Renal cortical epithelial cell (primary cell): ENCODE data around the gene MT1HL1. TPM values are rescaled to one million over a fixed set of nuclear protein-coding genes. Genes with fewer than 3 reads are reported as not detected.
"Not testable (repeated sequence)": the region's sequence is repeated elsewhere in the genome, so short reads cannot be mapped to it uniquely, and the experiment has no call there.

Experiments used
- DNase-seq: peaks from one replicate; pipeline ENCODE4 v3.0.0-alpha.2; 2011; ENCODE audit warnings: low read depth
- total RNA-seq: library from RNA; depleted of rRNA; stranded (reverse); fragments of >200 nt; gene quantifications from 2 replicates; pipeline ENCODE4 v1.2.3, GENCODE V29; 2014

MT1HL1 gene
- total RNA-seq, 1 donor from 2014 or later: not detected

DNA sequence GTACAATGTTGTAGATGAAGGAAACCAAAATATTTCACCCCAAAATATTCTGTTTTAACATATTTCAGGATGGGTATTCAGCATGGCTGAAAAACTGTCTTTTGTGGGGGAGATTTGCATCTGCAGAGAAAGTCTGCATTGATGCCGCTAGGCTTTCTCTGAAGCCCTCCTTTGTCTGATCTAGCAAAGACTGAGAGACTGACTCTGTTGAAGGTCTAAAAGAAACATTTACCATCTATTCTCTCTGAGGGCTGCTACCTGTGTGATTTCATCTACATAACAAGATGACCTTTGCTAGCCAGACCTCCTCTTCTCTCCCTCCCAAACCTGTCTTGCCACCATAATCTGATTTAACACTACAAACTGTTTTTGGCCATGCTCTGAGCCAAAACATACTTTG lies 12.4 kb upstream of the MT1HL1 start:
- DNase-seq: no peak

DNA sequence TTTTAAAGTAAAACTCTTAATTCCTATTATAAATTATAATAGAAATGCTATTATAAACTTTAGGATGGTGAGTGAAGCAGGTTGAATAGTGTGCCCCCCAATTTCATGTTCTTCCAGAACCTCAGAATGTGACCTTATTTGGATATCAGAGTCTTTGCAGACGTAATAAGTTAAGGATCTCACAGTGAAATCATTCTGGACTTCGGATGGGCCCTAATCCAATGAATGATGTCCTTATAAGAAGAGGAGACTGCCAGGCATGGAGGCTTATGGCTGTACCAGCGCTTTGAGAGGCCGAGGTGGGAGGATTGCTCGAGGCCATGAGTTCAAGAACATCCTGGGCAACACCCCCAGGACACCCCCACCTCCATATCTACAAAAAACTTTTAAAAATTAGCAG lies 9.4 kb upstream of the MT1HL1 start:
- peak; percentile 44 for DNase-seq

DNA sequence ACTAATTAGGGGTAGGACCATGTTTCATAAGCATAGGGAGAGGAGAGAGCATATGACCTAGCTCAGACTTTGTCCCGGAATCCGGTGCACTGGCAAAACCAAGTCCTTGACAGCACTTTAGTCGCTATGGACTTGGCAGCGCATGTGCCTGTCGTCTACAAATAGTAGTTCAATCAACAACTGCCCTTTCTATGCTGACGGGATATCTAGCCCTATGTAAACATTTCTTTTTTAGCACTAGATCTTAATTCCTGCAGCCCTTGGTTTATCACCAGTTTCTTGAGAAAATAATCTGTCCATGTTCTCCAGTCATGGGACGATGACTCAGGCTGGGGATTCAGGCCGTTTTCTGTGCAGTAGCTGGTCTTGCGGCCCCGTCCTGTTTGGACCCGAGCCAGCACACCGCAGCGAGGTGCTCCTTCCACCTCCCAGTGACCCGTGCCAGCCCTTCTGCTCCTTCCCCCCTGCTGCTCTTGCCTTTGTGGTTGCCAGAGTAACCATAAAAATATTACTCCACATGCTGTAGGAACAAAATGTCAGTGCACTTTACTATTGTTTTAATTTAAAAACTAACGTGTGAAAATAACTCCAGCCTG lies 8.6 kb upstream of the MT1HL1 start:
- DNase-seq: peak; percentile 96

DNA sequence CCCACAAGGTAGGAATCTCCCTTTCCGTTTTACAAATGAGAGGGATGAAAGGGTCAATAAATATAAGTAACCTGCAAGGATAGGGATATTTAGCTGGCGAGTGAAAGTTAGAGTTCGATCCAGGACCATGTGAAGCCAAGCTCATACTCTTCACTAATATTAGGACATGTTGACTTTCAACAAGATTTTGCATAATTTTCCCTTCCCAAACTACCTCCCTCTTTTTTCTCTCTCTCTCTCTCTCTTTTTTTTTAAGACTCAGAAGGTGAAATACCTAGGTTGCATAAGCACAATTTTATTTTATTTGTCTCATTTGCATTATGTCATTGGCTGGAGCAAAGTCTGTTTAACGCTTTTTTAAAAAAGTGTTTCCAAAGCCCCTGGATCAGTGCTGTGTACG lies 8.1 kb upstream of the MT1HL1 start:
- no peak for DNase-seq

DNA sequence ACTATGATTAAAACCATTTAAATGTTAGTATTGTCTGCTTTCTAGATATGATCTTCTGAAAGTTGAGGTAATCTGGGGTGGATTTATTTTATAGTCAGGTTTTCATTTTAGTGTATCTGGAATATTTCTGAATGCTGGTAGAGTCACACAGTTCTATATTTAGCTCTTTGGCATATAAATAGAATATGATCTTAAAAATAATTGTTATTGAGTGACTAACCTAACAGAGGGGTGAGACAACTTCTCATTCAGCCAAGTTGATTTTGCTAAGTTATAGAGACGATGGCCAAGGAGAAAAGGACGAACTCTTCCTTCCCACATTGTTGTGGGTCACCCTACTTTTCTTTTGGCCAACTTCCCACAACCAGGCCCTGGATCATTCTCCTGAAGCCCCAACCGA lies 7.2 kb upstream of the MT1HL1 start:
- no peak for DNase-seq

DNA sequence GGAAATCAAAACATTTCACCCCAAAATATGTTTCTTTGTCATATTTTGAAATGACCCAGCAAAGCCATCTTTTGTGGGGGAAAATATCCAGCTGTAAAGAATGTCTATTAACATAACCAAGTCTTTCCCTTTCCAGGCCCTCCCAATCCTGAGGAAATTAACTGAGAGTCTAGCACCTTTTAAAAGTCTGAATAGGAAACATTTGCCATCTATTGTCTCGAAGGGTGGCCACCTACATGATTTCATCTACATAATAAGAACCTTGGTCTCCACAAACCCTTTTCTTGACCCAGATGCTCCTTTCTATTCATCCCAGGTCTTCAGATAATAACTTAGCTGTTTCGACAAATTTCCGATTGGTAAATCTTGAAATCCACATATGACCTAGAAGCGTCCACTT lies 5.4 kb upstream of the MT1HL1 start:
- no peak for DNase-seq

DNA sequence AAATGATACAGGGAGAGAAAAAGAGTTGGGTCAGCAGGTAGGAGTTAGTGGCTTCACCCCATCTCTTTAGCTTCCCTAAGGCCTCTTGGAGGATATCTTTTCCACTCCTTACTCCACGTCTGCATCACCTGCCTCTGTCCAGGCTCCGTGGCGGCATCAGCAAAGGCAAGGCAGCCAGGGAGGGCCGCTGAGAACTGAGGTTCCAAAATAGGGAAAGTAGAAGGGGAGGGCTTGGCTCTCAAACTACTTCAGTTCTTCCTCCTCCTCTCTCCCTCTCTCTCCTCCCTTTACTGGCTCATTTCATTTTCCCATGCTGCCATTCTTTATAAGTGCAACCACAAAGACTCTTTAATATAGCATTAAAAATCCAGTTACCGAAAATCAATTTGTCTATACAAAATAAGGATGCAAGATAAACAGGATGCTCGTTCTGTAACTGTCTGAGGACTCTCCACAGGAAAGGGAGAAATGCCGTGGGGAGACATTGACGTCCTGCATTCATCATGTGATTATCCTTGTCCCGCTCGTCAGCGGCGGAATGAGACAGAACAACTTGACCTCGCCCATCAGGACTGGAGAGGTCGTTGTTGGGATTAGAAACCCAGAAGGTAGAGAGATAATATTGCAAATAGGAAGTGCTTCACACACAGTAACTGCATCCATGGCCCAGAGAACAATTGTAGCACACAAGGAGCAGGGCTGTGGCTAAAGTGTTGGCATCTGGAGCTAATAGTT lies 3.1 kb upstream of the MT1HL1 start:
- DNase-seq: no peak

DNA sequence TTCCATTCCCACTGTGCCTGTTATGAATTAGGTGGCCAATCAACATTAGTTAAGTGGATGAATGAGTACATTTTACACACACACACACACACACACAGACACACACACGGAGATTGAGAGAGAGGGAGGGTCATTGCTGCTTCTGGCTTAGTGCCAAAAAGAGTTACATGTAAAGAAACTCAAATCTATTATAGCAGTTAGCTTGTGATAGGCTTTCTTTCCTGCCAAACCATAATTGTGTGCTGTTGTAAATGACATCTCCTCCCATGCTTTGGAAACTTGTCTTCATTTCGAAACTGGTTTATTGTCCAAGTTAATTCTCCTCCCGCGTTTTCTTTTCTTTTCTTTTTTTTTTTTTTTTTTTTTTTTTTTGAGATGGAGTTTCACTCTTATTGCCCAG lies 1.4 kb upstream of the MT1HL1 start:
- no peak for DNase-seq

DNA sequence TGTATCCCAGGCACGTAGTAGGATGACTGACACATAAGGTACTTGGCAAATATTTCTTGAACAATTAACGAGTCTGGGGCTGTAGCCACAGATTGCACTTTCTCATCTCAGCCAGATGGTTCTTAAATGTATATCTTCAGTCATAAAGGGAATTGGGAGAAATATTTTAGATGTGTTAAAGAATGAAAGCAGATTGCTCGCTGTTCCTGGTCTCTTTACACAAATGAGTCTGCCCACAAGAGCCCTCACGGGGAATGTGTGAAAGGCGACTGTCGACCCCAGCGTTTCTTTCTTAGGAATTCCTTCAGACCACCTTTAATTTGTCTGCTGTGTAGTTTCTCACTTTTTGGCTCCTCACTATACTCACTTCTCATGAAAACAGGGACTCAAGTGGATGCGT lies 725 bp downstream of the MT1HL1 start:
- DNase-seq: no peak

DNA sequence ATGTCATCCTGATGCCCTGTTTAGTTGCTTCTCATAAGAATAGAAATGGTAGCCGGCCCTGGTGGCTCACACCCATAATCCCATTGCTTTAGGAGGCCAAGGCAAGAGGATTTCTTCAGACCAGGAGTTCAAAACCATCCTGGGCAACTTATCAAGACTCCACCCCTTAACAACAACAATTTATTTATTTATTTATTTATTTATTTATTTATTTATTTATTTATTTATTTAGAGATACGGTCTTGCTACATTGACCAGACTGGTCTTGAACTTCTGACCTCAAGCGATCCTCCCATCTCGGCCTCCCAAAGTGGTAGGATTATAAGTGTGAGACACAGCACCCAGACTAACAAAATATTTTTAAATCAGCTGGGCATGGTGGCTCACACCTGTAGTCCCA lies 4.0 kb downstream of the MT1HL1 start:
- no peak for DNase-seq

DNA sequence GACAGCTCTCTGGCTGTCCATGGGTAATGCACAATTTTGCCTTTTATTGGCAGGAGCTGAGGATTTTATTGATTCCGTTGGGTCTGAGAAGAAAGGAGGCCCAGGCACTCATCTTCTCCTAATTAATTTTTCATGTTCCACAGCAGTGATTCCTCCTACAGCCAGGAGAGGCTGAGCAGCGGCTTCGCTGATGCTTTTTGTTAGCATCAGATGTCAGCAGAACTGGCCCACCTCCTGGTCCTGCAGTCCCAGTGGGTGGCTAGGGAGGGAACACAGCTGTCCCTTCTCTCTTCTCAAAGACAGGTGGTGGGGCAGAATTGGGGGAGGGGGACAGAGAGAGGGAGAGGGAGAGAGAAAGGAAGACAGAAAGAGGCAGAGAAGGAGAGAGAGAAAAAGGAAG lies 5.7 kb downstream of the MT1HL1 start:
- DNase-seq: no peak

DNA sequence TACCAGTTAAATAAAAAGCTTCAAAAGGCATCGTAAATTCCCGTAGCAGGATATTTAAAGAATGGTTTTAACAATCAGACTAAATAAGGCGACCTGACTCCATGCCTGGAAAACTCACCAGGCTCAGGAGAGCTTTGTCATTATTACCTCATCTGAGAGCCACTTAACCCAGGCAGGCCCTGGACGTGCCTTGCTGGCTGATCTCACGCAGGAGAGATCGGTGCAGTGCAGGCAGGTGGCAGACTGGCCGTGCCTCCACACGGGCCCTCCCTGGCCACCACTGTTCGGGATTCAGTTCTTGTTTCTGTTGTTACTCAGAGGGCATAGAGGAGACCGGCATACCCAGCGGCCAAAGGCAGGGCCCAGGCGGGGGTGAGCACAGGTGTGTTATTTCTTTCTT lies 6.4 kb downstream of the MT1HL1 start:
- DNase-seq: peak; percentile 13

DNA sequence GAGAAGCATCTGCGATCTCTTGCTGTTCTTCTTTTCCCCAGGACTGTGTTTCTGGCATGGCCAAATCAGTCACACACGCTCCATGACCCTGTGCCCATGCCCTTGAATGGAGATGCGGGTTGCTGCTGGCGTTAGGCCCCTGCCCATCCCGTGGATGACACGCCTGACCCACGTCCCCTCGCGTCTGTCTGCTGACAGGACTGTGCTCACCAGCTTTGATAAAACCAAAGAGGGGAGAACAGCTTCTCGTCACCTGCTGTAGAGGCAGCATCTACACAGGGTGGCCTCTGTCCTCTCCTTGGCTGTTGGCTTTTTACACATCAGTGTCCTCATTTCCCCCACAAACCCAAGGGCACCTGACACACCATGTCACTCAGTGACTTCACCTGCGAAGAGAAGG lies 6.9 kb downstream of the MT1HL1 start:
- no peak for DNase-seq

DNA sequence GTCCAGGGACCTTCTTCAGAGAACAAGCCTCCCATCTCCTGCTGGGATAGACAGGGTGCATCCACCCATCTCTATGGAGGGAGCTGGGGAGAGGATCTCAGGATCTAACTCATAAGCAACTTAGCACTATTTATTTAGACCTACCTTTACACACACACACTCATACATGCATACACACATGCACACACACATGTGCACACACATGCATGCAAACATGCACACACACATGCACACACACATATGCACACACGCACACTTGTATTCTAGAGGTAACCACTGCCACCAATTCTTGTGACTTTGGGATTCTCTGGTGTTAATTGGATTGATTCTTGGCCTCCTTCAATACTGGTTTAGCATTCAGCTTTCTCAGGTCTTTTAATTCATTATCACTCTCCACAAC lies 9.8 kb downstream of the MT1HL1 start:
- DNase-seq: no peak

DNA sequence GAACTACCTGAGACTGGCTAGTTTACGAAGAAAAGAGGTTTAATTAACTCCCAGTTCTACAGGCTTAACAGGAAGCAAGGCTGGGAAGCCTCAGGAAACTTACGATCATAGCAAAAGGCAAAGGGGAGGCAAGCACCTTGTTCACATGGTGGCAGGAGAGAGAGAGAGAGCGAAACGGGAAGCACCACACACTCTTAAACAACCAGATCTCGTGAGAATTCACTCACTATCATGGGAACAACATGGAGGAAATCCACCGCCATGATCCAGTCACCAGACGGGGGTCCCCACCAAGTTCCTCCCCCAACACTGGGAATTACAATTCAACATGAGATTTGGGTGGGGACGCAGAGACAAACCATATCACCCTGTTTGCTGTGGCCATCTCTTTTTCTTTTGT lies 11.8 kb downstream of the MT1HL1 start:
- no peak for DNase-seq

DNA sequence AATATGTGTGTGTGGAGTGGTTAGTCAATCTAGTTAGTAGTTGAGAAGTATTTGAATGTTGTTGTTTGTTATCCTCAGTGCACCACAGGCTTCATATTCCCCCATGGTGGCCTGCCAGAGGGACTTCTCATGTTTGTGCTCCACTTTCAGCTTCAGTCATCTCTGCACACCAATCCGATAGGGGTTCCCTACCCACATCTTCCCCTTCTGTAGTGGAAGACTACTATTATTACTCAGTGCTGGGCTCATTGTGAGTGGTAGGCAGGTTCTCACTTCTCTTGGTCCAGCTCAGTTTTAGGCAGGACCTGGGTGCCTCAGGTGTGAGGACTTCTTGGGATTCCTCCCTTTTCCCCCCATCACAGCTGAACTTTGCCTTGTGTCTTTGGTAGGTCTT lies 14.2 kb downstream of the MT1HL1 start:
- no peak for DNase-seq

DNA sequence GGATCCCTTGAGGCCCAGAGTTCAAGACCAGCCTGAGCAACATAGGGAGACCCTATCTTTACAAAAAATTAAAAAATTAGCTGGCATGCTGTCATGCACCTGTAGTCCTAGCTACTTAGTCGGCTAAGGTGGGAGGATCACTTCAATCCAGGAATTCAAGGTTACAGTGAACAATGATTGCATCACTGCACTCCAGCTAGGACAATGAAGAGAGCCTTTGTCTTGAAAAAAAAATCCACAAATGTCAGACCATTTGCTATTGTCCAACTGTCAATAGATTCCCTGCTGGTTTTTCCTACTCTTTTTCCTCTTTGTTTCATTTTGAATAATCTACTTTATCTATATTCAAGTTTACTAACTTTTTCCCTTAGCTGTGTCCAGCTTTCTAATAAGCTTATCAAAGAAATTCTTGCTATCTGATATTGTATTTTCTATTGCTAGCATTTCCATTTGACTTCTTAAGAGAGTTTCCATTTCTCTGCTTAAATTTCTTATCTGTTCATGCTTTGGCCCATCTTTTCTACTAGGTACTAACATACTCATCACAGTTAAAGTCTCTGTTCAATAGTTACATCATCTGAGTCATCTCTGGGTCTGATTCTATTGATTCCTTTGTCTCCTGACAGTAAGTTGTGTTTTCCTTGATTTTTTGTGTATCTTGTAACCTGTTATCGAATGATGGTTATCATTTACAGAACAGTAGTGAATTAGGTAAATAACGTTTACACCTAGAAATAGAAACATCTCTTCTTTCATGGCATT lies 14.8 kb downstream of the MT1HL1 start:
- no peak for DNase-seq

DNA sequence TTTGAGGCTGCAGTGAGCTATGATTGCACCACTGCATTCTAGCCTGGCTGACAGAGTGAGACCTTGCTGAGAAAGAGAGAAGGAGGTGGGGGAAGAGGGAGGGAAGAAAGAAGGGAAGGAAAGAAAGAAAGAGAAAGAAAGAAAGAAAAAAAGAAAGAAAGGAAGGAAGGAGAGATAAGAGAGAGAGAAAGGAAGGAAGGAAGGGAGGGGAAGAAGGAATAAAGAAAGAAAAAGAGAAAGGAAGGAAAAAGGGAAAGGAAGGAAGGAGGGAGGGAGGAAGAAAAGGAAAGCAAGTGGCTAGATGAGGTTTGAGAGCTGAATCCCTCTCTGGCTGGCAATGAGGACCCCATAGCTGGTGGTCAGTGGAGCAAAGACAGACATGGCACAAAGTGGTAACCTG lies 20.4 kb downstream of the MT1HL1 start:
- DNase-seq: no peak

DNA sequence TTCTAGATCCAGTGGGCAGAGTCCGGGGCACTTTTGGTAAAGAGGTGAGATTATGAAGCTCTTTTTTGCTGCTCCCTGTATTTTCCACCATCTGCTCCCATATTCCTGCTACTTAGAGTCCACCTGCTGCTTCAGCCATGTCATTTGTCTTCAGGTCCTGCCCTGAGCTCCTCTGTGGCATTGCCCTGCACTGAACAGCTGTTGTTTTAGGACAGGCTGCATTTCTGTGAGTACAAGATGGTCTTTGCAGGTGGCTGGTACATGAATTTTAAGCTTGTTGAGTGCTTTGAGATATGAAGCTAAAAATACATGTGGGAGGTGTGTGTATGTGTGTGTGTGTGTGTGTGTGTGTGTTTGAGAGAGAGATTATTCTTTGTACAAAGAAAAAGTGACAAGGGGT lies 21.9 kb downstream of the MT1HL1 start:
- DNase-seq: no peak

DNA sequence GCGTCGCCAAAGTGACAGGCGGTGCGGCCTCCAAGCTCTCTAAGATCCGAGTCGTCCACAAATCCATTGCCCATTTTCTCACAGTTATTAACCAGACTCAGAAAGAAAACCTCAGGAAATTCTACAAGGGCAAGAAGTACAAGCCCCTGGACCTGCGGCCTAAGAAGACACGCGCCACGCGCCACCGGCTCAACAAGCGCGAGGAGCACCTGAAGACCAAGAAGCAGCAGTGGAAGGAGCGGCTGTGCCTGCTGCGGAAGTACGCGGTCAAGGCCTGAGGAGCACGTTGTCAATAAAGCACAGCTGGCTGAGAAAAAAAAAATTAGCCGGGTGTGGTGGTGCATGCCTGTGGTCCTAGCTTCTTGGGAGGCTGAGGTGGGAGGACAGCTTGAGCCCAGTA lies 22.8 kb downstream of the MT1HL1 start:
- not testable (repeated sequence) for DNase-seq

DNA sequence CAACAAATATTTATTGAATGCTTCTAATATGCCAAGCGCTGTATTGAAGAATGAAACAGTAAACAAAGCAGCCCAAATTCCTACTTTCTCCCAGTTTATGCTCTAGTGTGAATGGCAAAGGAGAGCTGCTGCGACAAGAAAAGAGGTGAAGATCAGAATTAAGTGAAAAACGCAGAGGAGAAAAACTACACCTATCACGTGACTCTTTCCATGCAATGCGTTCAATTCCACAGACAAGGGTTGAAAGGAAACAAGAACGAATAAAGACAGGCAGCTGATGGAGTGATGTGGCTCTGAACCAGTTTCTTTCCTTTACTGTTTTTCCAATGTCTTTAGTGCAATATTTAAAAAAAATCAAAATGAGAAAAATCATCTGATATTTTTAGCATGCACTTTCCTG lies 23.6 kb downstream of the MT1HL1 start:
- no peak for DNase-seq

DNA sequence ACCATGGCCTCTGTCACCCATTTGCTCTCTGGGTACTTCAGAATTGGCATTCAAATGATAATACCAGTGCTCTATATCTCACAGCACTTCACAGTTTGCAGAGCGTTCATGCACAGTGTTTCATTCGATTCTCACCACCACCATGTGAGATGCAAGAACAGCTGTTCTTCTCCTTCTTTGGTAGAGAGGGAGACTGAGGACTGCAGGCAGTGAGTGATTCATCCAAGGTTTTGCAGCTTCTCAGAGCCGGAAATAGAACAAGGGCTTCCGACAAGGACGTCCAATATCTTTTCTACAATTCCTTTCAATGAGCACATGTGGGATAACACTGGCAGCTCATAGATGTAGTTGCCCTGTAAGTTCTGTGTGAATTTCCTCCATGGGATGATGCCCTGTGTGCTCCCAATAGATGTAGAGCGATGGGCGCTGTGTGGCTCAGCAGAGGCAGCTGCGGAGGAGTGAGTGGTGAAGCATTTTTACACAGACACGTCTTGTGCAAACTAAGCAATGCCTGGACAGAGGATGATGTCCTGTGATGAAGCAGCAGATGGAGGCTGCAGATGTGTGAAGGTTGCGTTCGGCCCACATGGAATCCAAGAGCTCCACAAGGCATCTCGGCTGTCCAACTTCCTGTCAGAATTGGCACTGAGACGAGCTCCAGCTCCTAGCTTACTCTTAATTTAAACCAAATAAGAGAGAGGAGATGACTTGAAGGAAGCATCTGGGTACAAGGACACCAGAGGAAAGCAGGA lies 24.9 kb downstream of the MT1HL1 start:
- no peak for DNase-seq

DNA sequence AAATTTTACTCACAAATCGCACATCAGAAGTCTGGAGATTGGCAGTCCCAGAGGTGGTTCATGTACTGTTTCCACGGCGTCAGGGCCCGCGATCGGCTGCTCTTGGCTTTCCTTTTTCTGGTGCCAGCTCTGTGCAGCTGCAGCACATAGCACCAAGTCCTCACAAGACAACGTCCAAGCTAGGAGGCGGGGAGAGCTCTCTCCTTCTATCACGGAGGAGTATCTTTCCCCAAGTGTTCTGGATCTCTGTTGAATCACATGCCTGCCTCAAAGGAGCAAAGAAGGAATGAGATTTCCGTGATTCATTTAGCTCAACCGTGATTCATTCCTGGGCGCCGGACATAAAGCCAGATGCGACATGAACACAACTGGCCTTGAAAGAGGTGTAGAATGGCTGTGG lies 25.5 kb downstream of the MT1HL1 start:
- no peak for DNase-seq
